SHP77 (cell line): ENCODE results near the gene PPTC7.
"Not testable (repeated sequence)": the region's sequence is repeated elsewhere in the genome, so short reads cannot be mapped to it uniquely, and the experiment has no call there.

ENCODE experiments used
- DNase-seq, 2 experiments: peaks; one replicate each; lab custom pipeline; 2025; lab: John Stamatoyannopoulos, UW

The PPTC7 gene

GRCh38 chr12:110583137-110584059 lies at the start of gene PPTC7:
Gene PPTC7 (minus strand): TSS chr12:110583318. CDS start chr12:110583031, 287 bp downstream.
- peak; percentile 95 for DNase-seq

GRCh38 chr12:110627500-110628195 lies 44.5 kb upstream of the PPTC7 start:
- no peak for DNase-seq

GRCh38 chr12:110622582-110622981 lies 39.5 kb upstream of the PPTC7 start:
- DNase-seq, result no peak

- DNase-seq, result no peak
Observed at GRCh38 chr12:110619534-110619953, 36.4 kb upstream of the PPTC7 start.

GRCh38 chr12:110616471-110617115 lies 33.5 kb upstream of the PPTC7 start:
- no peak for DNase-seq

- no peak for DNase-seq
Observed at GRCh38 chr12:110615171-110615570, 32.1 kb upstream of the PPTC7 start.

GRCh38 chr12:110613771-110614684 lies 30.9 kb upstream of the PPTC7 start, which contains the start of gene TCTN1:
Gene TCTN1 (plus strand): TSS chr12:110614129. CDS start chr12:110614183, 54 bp downstream.
- DNase-seq, result peak; percentile 94 to 96

GRCh38 chr12:110613071-110613770 lies 30.1 kb upstream of the PPTC7 start:
- DNase-seq, result no peak

GRCh38 chr12:110606253-110606611 lies 23.1 kb upstream of the PPTC7 start:
- DNase-seq, result no peak

GRCh38 chr12:110602085-110602814 lies 19.1 kb upstream of the PPTC7 start:
- peak; percentile 59 to 62 for DNase-seq

- peak in 1 of 2 experiments; percentile 19 for DNase-seq
Observed at GRCh38 chr12:110600254-110600653, 17.1 kb upstream of the PPTC7 start.

GRCh38 chr12:110599334-110599733 lies 16.2 kb upstream of the PPTC7 start:
- no peak for DNase-seq

GRCh38 chr12:110597885-110598284 lies 14.8 kb upstream of the PPTC7 start:
- no peak for DNase-seq

- not testable (repeated sequence) for DNase-seq
Observed at GRCh38 chr12:110592919-110593318, 9.8 kb upstream of the PPTC7 start.

- no peak for DNase-seq
Observed at GRCh38 chr12:110592078-110592477, 9.0 kb upstream of the PPTC7 start.

GRCh38 chr12:110591451-110592051 lies 8.4 kb upstream of the PPTC7 start:
- DNase-seq, result no peak

GRCh38 chr12:110590806-110591326 lies 7.7 kb upstream of the PPTC7 start:
- DNase-seq, result no peak

- no peak for DNase-seq
Observed at GRCh38 chr12:110590059-110590458, 6.9 kb upstream of the PPTC7 start.

- not testable (repeated sequence) for DNase-seq
Observed at GRCh38 chr12:110587102-110587501, 4.0 kb upstream of the PPTC7 start.
